H1 (cell line): Measurements from ENCODE around the gene MFN1. TPM values are rescaled to one million over a fixed set of nuclear protein-coding genes. Genes with fewer than 3 reads are reported as not detected.

Experiments used
- CTCF ChIA-PET: fragments of 300-600 bp; sonication (Branson Sonifier 250); formaldehyde crosslinking; loops from one replicate; lab custom pipeline; 2021; ENCODE audit not compliant: partially characterized antibody; lab: Charles Lee
- POLR2A ChIA-PET: fragments of 300-600 bp; sonication (Branson Sonifier 250); formaldehyde crosslinking; loops from one replicate; lab custom pipeline; 2021; ENCODE audit warnings: inconsistent platforms; ENCODE audit not compliant: partially characterized antibody; lab: Charles Lee
- DNase-seq, 2 experiments: peaks; one replicate each; pipeline versions ENCODE4 v3.0.0 to v3.0.0-alpha.2; 2010 to 2022; ENCODE audit warnings: low spot score in 2 of 2, low read depth in 1 of 2, mixed read lengths in 1 of 2
- FAIRE-seq: peaks from 2 replicates; lab custom pipeline; 2011; peaks lifted over from hg19 to GRCh38; lab: Jason Lieb, UNC
- H2AFZ ChIP-seq: 2 replicates; pipeline ENCODE4 v1.8.1; 2012; ENCODE audit warnings: low read length, inconsistent platforms
- H2AK5ac ChIP-seq: 2 replicates; pipeline ENCODE4 v1.6.1; 2013; ENCODE audit warnings: low read depth, low read length
- H2BK120ac ChIP-seq: replicated peaks from 2 replicates; pipeline ENCODE3; 2013; ENCODE audit warnings: low read depth, low read length, inconsistent platforms
- H2BK12ac ChIP-seq: 2 replicates; pipeline ENCODE4 v1.6.1; 2013; ENCODE audit warnings: low read depth, low read length
- H2BK15ac ChIP-seq: 2 replicates; pipeline ENCODE4 v1.6.1; 2013; ENCODE audit warnings: low read length
- H2BK20ac ChIP-seq: 2 replicates; pipeline ENCODE4 v1.6.1; 2013; ENCODE audit warnings: low read length
- H2BK5ac ChIP-seq: 2 replicates; pipeline ENCODE4 v1.6.1; 2013; ENCODE audit warnings: low read depth, low read length
- H3K14ac ChIP-seq: 2 replicates; pipeline ENCODE4 v1.6.1; 2013; ENCODE audit warnings: inconsistent platforms; ENCODE audit not compliant: insufficient read length
- H3K18ac ChIP-seq: 2 replicates; pipeline ENCODE4 v1.6.1; 2013; ENCODE audit warnings: low read length; ENCODE audit errors: extremely low read depth
- H3K23ac ChIP-seq: 2 replicates; pipeline ENCODE4 v1.6.1; 2013; ENCODE audit warnings: inconsistent platforms; ENCODE audit not compliant: insufficient read length
- H3K23me2 ChIP-seq: 2 replicates; pipeline ENCODE4 v1.6.1; 2013; ENCODE audit warnings: low read depth, low read length
- H3K27ac ChIP-seq: 2 replicates; pipeline ENCODE4 v1.6.1; 2011; ENCODE audit warnings: low read depth, low read length, inconsistent platforms
- H3K27me3 ChIP-seq, 4 experiments: replicated peaks in 1 of 4; 1 replicate in 1 of 4; 2 replicates in 3 of 4; pipeline versions ENCODE4 v1.6.1 to v1.8.1; 2011 to 2013; ENCODE audit warnings: low read length in 3 of 4, mild to moderate bottlenecking in 3 of 4, inconsistent platforms in 2 of 4, mixed read lengths in 2 of 4, moderate library complexity in 1 of 4; ENCODE audit not compliant: control insufficient read depth in 3 of 4, insufficient read depth in 3 of 4; ENCODE audit errors: extremely low read depth in 1 of 4
- H3K36me3 ChIP-seq, 4 experiments: 2 replicates each; pipeline versions ENCODE4 v1.6.1 to v1.8.1; 2011 to 2013; ENCODE audit warnings: mild to moderate bottlenecking in 4 of 4, low read length in 3 of 4, moderate library complexity in 2 of 4, control low read depth in 1 of 4, inconsistent platforms in 1 of 4; ENCODE audit not compliant: insufficient read depth in 4 of 4, control insufficient read depth in 2 of 4
- H3K4ac ChIP-seq: replicated peaks from 2 replicates; pipeline ENCODE3; 2013; ENCODE audit warnings: low read length, low read depth, mixed read lengths, inconsistent platforms; ENCODE audit not compliant: insufficient read length
- H3K4me1 ChIP-seq, 4 experiments: replicated peaks in 1 of 4; 1 replicate in 1 of 4; 2 replicates in 3 of 4; pipeline versions ENCODE4 v1.6.1 to v1.8.1; 2011 to 2013; ENCODE audit warnings: low read length in 3 of 4, inconsistent platforms in 2 of 4, mixed read lengths in 1 of 4; ENCODE audit not compliant: insufficient read depth in 4 of 4, control insufficient read depth in 3 of 4
- H3K4me2 ChIP-seq, 2 experiments: 2 replicates each; pipeline versions ENCODE4 v1.6.1 to v1.8.1; 2011 to 2013; ENCODE audit warnings: low read depth in 2 of 2, low read length in 2 of 2, control low read depth in 1 of 2, inconsistent platforms in 1 of 2, mild to moderate bottlenecking in 1 of 2; ENCODE audit not compliant: insufficient read depth in 1 of 2
- H3K4me3 ChIP-seq, 4 experiments: fragments of 200-600, 300-600 bp in 1 of 4; sonication (generic), shearing (Covaris generic), sonication (Bioruptor Twin) in 1 of 4; 2 replicates each; pipeline versions ENCODE4 v1.5.1 to v1.8.1; 2011 to 2016; ENCODE audit warnings: low read length in 4 of 4, low read depth in 3 of 4, control low read depth in 2 of 4, inconsistent platforms in 2 of 4, mild to moderate bottlenecking in 2 of 4, mixed read lengths in 1 of 4, moderate library complexity in 1 of 4; ENCODE audit not compliant: insufficient read depth in 2 of 4; ENCODE audit errors: extremely low read depth in 1 of 4
- H3K56ac ChIP-seq: replicated peaks from 2 replicates; pipeline ENCODE3; 2013; ENCODE audit warnings: low read depth, mild to moderate bottlenecking, mixed read lengths, low read length, inconsistent platforms; ENCODE audit not compliant: insufficient read length
- H3K79me1 ChIP-seq: 2 replicates; pipeline ENCODE4 v1.6.1; 2013; ENCODE audit warnings: low read depth, low read length, control low read depth
- H3K79me2 ChIP-seq, 2 experiments: 2 replicates each; pipeline versions ENCODE4 v1.6.1 to v1.8.1; 2012 to 2013; ENCODE audit warnings: low read length in 2 of 2, mild to moderate bottlenecking in 2 of 2, inconsistent platforms in 1 of 2; ENCODE audit not compliant: insufficient read depth in 2 of 2, control insufficient read depth in 1 of 2
- H3K9ac ChIP-seq, 4 experiments: replicated peaks in 1 of 4; 1 replicate in 1 of 4; 2 replicates in 3 of 4; pipeline versions ENCODE4 v1.6.1 to v1.8.1; 2011 to 2013; ENCODE audit warnings: low read depth in 3 of 4, low read length in 3 of 4, control low read depth in 2 of 4, mild to moderate bottlenecking in 2 of 4, moderate library complexity in 2 of 4, inconsistent platforms in 1 of 4; ENCODE audit errors: extremely low read depth in 1 of 4
- H3K9me3 ChIP-seq, 2 experiments: 2 replicates each; pipeline versions ENCODE4 v1.6.1 to v1.8.1; 2012 to 2013; ENCODE audit warnings: mild to moderate bottlenecking in 2 of 2, moderate library complexity in 2 of 2, control low read depth in 1 of 2, inconsistent platforms in 1 of 2, low read depth in 1 of 2, low read length in 1 of 2, mixed read lengths in 1 of 2; ENCODE audit not compliant: insufficient read depth in 2 of 2
- H4K20me1 ChIP-seq, 2 experiments: replicated peaks in 1 of 2; 2 replicates each; pipeline versions ENCODE3 to v1.8.1; 2011 to 2013; ENCODE audit warnings: inconsistent platforms in 2 of 2, low read length in 2 of 2, mild to moderate bottlenecking in 1 of 2; ENCODE audit not compliant: insufficient read depth in 2 of 2, control insufficient read depth in 1 of 2
- H4K5ac ChIP-seq: 2 replicates; pipeline ENCODE4 v1.6.1; 2013; ENCODE audit warnings: low read length, low read depth, mixed read lengths, inconsistent platforms; ENCODE audit not compliant: insufficient read length
- H4K8ac ChIP-seq: 2 replicates; pipeline ENCODE4 v1.8.0; 2013; ENCODE audit warnings: mild to moderate bottlenecking, moderate library complexity, low read length, inconsistent platforms; ENCODE audit not compliant: insufficient read depth; ENCODE audit errors: extremely low read depth
- H4K91ac ChIP-seq: replicated peaks from 2 replicates; pipeline ENCODE3; 2013; ENCODE audit warnings: low read length, mixed read lengths, inconsistent platforms; ENCODE audit not compliant: insufficient read length
- ASH2L ChIP-seq: fragments of 200-600, 300-600 bp; sonication (generic); IDR thresholded peaks from one replicate; pipeline ENCODE4 v1.7.1; 2017; ENCODE audit warnings: low read length
- ATF3 ChIP-seq: IDR thresholded peaks from 2 replicates; pipeline ENCODE4 v1.6.1; 2011; ENCODE audit warnings: low read depth, mild to moderate bottlenecking, low read length; ENCODE audit not compliant: insufficient read depth
- CBX5 ChIP-seq: fragments of 300-800, 300-1000 bp; sonication (generic); IDR thresholded peaks from 2 replicates; pipeline ENCODE4 v1.7.1; 2016; ENCODE audit warnings: antibody characterized with exemption, low read length, low read depth
- CHD2 ChIP-seq: IDR thresholded peaks from 2 replicates; pipeline ENCODE4 v1.6.1; 2012; ENCODE audit warnings: low read length, improper control_type of control experiment
- GABPA ChIP-seq: IDR thresholded peaks from 2 replicates; pipeline ENCODE4 v1.6.1; 2011; ENCODE audit warnings: mild to moderate bottlenecking, low read length, moderate library complexity, borderline replicate concordance; ENCODE audit not compliant: insufficient read depth
- JUN ChIP-seq: IDR thresholded peaks from 2 replicates; pipeline ENCODE4 v1.6.1; 2011; ENCODE audit warnings: low read depth, mild to moderate bottlenecking, improper control_type of control experiment, low read length
- KDM4A ChIP-seq: IDR thresholded peaks from one replicate; pipeline ENCODE4 v1.7.1; 2012; ENCODE audit warnings: low read depth, mild to moderate bottlenecking, moderate library complexity, low read length, inconsistent platforms; ENCODE audit not compliant: severe bottlenecking
- KDM5A ChIP-seq: fragments of 200-600 bp; IDR thresholded peaks from 2 replicates; pipeline ENCODE4 v1.7.1; 2012; ENCODE audit warnings: mild to moderate bottlenecking, low read length, inconsistent platforms, mixed read lengths
- MAX ChIP-seq: IDR thresholded peaks from 2 replicates; pipeline ENCODE4 v1.6.1; 2012; ENCODE audit warnings: inconsistent platforms
- POLR2A ChIP-seq, 2 experiments: IDR thresholded peaks; 1 replicate in 1 of 2; 2 replicates in 1 of 2; pipeline ENCODE4 v1.6.1; 2011; ENCODE audit warnings: low read depth in 2 of 2, low read length in 2 of 2, mild to moderate bottlenecking in 2 of 2; ENCODE audit errors: control extremely low read depth in 1 of 2
- WGBS, 2 experiments: shearing (Covaris generic) in 1 of 2; methylation state at CpG; one replicate each; pipeline versions ENCODE4 v1.1.6 to v1.1.7; 2013 to 2015; ENCODE audit warnings: low lambda C conversion rate in 2 of 2, mixed read lengths in 2 of 2, inconsistent platforms in 1 of 2, low coverage in 1 of 2, missing lambda C conversion rate in 1 of 2; ENCODE audit not compliant: insufficient replicate concordance in 2 of 2, insufficient coverage in 1 of 2, insufficient read length in 1 of 2; ENCODE audit errors: extremely low coverage in 1 of 2, missing lambda C conversion rate in 1 of 2; 5-methylcytosine and 5-hydroxymethylcytosine counted together
- polyA plus RNA-seq, 7 experiments: library from polyadenylated mRNA; depleted of rRNA in 3 of 7; stranded (reverse) in 5 of 7; unstranded in 2 of 7; fragments of >200 nt in 5 of 7; fragments of 200-250 nt in 2 of 7; gene quantifications; 1 replicate in 5 of 7; 2 replicates in 1 of 7; 4 replicates in 1 of 7; pipeline versions ENCODE4 v1.2.1 to v1.2.3, GENCODE V29; 2011 to 2013; ENCODE audit warnings: missing spikeins in 2 of 7, mixed read lengths in 2 of 7
- total RNA-seq: library from RNA; stranded (reverse); fragmentation: NEBNext Ultra II Directional; extraction: Animal tissue kit (Norgen Biotek cat#: 25700); gene quantifications from 2 replicates; pipeline ENCODE4 v1.2.1, GENCODE V29; 2021

The MFN1 gene
- total and polyA plus RNA-seq, 2 of the 8 experiments (the other 6 are each of a cell fraction or from before 2014, with no cell fraction given) = 9.1 to 35.6 TPM

- CTCF ChIA-PET = interaction anchor here (0.6 to 1.1 kb wide), 6 partner anchors 14 to 255 kb away, joined by 3 to 4 read pairs (median 3); no protein-coding TSS in a partner anchor
- POLR2A ChIA-PET = interaction anchor here (1.0 to 2.4 kb wide), 6 partner anchors 9 to 330 kb away, joined by 3 to 9 read pairs (median 5); partner anchors contain the start of genes GNB4, MFN1 and USP13
- no peak overlapping the region for H2AFZ ChIP-seq
- peaks cover 0 to 20% (median 2%) of the 10 kb centered on the region in 4 experiments; a peak in 4 of 8 replicates for H3K36me3 ChIP-seq
- peaks cover 4% of the 10 kb centered on the region; the same call in 1 of the 2 replicates for H3K23me2 ChIP-seq
- H3K56ac ChIP-seq = peak overlapping the region; percentile 60
- no peaks in the 10 kb centered on the region for H3K9me3 ChIP-seq
- peaks cover 0 to 6% (median 3%) of the 10 kb centered on the region in 4 experiments; a peak in 4 of 7 replicates for H3K4me1 ChIP-seq
- FAIRE-seq = no peak
- H2BK15ac ChIP-seq = no peak overlapping the region
- H3K79me1 ChIP-seq = no peaks in the 10 kb centered on the region
- H4K8ac ChIP-seq = peak overlapping the region; percentile 95
- H4K5ac ChIP-seq = peak overlapping the region; percentile 67
- no peak overlapping the region for H2BK120ac ChIP-seq
- H3K27me3 ChIP-seq = no peaks in the 10 kb centered on the region
- no peak overlapping the region for H2BK20ac ChIP-seq
- peak overlapping the region; percentile 92 for H3K18ac ChIP-seq
- no peak overlapping the region for H2BK12ac ChIP-seq
- peaks cover 1 to 2% of the 10 kb centered on the region in 2 experiments for H4K20me1 ChIP-seq
- WGBS, 2 experiments = 1% methylated on average over 52 of the region's 81 CpGs; no CpG with 5 or more reads in 1 of the 2 experiments
- H4K91ac ChIP-seq = no peak overlapping the region
- peaks cover 9 to 48% of the 10 kb centered on the region in 2 experiments for H3K79me2 ChIP-seq
- peak overlapping the region; percentile 65 to 90 (median 72) for H3K4me3 ChIP-seq
- H3K4me2 ChIP-seq = peak overlapping the region; percentile 70 to 98
- H3K23ac ChIP-seq = no peak overlapping the region
- peak in 1 of 2 experiments; percentile 77 for DNase-seq
- peak overlapping the region; percentile 81 to 89 (median 88) for H3K9ac ChIP-seq
- H2BK5ac ChIP-seq = peak overlapping the region; percentile 44; the same call in 1 of the 2 replicates
- no peak overlapping the region for H2AK5ac ChIP-seq
- no peak overlapping the region for H3K14ac ChIP-seq
- H3K4ac ChIP-seq = no peak overlapping the region
- peak overlapping the region; percentile 81 for H3K27ac ChIP-seq
- TF ChIP-seq MAX (0 out of 2 replicates have a peak, but pooled peaks have one; percentile 9), KDM4A (peak; percentile 73), ASH2L (peak; percentile 80), POLR2A (IDR thresholded peaks at IDR 0.05; ENCODE audit: control extremely low read depth in 1 of 2, low read depth in 2 of 2, low read length in 2 of 2) (peak in 1 of 2 experiments; percentile 34; a peak in 1 of 3 replicates), KDM5A (no peak), ATF3 (no peak), CBX5 (no peak), CHD2 (peak; percentile 14; the same call in 1 of the 2 replicates), GABPA (no peak), JUN (no peak)
Measured at GRCh38 chr3:179323197-179324110, 24.1 kb upstream of the MFN1 start.
